ENCODE results near the gene LRRC2. TPM values are rescaled to one million over a fixed set of nuclear protein-coding genes. Genes with fewer than 3 reads are reported as not detected.
"Not testable (repeated sequence)": the region's sequence is repeated elsewhere in the genome, so short reads cannot be mapped to it uniquely, and the experiment has no call there.

The LRRC2 gene
- total and polyA plus RNA-seq, 10 donors, result 0.59 to 10.9 (median 5.0) TPM

- intact Hi-C loops (cut with DNase I; ENCODE audit: low total_unique reads), result no loop called here
- Histone ChIP-seq H3K4me3 (no peak overlapping the region), H3K9me3 (peaks cover 0 to 4% (median 0%) of the 10 kb centered on the region in 8 donors), H3K27me3 (replicated peaks in 1 of 7) (no peaks in the 10 kb centered on the region), H3K27ac (no peak overlapping the region), H3K36me3 (no peaks in the 10 kb centered on the region), H3K4me1 (no peaks in the 10 kb centered on the region)
- WGBS, 5 donors, result 85 to 90% (median 87%) methylated on average over 8 of the region's 8 CpGs
- no peak for DNase-seq
- no peak for TF ChIP-seq POLR2AphosphoS5 (IDR thresholded peaks at IDR 0.05)
- TF ChIP-seq POLR2A (IDR thresholded peaks at IDR 0.05), result no peak
- no peak for TF ChIP-seq CTCF (IDR thresholded peaks at IDR 0.05 in 8 of 11, conservative IDR thresholded peaks at IDR 0.05 in 3 of 11)
Measured at GRCh38 chr3:46595819-46596314, 29.8 kb upstream of the LRRC2 start.

GRCh38 chr3:46594723-46595122, 28.6 kb upstream of the LRRC2 start:
- H3K4me1 ChIP-seq, result no peaks in the 10 kb centered on the region
- no peak overlapping the region for H3K4me3 ChIP-seq
- H3K9me3 ChIP-seq, result peaks cover 0 to 4% (median 2%) of the 10 kb centered on the region in 8 donors
- DNase-seq, result no peak
- TF ChIP-seq POLR2AphosphoS5 (IDR thresholded peaks at IDR 0.05) (no peak), CTCF (IDR thresholded peaks at IDR 0.05 in 8 of 11, conservative IDR thresholded peaks at IDR 0.05 in 3 of 11) (no peak), POLR2A (IDR thresholded peaks at IDR 0.05) (no peak)
- H3K27ac ChIP-seq, result no peak overlapping the region
- WGBS, 5 donors, result 85 to 99% (median 91%) methylated on average over 4 of the region's 4 CpGs
- no peaks in the 10 kb centered on the region for H3K27me3 ChIP-seq (replicated peaks in 1 of 7)
- intact Hi-C loops (cut with DNase I; ENCODE audit: low total_unique reads), result no loop called here
- H3K36me3 ChIP-seq, result no peaks in the 10 kb centered on the region

GRCh38 chr3:46593979-46594378, 27.9 kb upstream of the LRRC2 start:
- H3K27ac ChIP-seq, result no peak overlapping the region
- no peak overlapping the region for H3K4me3 ChIP-seq
- H3K4me1 ChIP-seq, result no peaks in the 10 kb centered on the region
- no peaks in the 10 kb centered on the region for H3K27me3 ChIP-seq (replicated peaks in 1 of 7)
- H3K36me3 ChIP-seq, result no peaks in the 10 kb centered on the region
- peaks cover 0 to 4% (median 2%) of the 10 kb centered on the region in 8 donors for H3K9me3 ChIP-seq
- no peak for TF ChIP-seq POLR2AphosphoS5 (IDR thresholded peaks at IDR 0.05)
- TF ChIP-seq CTCF (IDR thresholded peaks at IDR 0.05 in 8 of 11, conservative IDR thresholded peaks at IDR 0.05 in 3 of 11), result no peak
- no peak for TF ChIP-seq POLR2A (IDR thresholded peaks at IDR 0.05)
- no peak for DNase-seq
- intact Hi-C loops (cut with DNase I; ENCODE audit: low total_unique reads), result no loop called here

GRCh38 chr3:46593274-46593862, 27.3 kb upstream of the LRRC2 start:
- 87 to 95% (median 91%) methylated on average over 14 of the region's 14 CpGs for WGBS, 5 donors

GRCh38 chr3:46587268-46587667, 21.2 kb upstream of the LRRC2 start:
- 69 to 89% (median 79%) methylated on average over 3 of the region's 3 CpGs for WGBS, 5 donors
- H3K36me3 ChIP-seq; intact Hi-C loops (cut with DNase I; ENCODE audit: low total_unique reads); H3K4me1 ChIP-seq; H3K27me3 ChIP-seq (replicated peaks in 1 of 7); DNase-seq; H3K27ac ChIP-seq; H3K9me3 ChIP-seq; H3K4me3 ChIP-seq: not testable (repeated sequence)

More at GRCh38 chr3:46593274-46593862, 27.3 kb upstream of the LRRC2 start:
- Histone ChIP-seq H3K4me1 (no peaks in the 10 kb centered on the region), H3K9me3 (peaks cover 0 to 4% (median 2%) of the 10 kb centered on the region in 8 donors), H3K27me3 (replicated peaks in 1 of 7) (no peaks in the 10 kb centered on the region), H3K4me3 (no peak overlapping the region), H3K36me3 (no peaks in the 10 kb centered on the region), H3K27ac (no peak overlapping the region)
- no peak for DNase-seq
- TF ChIP-seq CTCF (IDR thresholded peaks at IDR 0.05 in 8 of 11, conservative IDR thresholded peaks at IDR 0.05 in 3 of 11), result no peak
- no peak for TF ChIP-seq POLR2A (IDR thresholded peaks at IDR 0.05)
- no peak for TF ChIP-seq POLR2AphosphoS5 (IDR thresholded peaks at IDR 0.05)
- intact Hi-C loops (cut with DNase I; ENCODE audit: low total_unique reads), result no loop called here
